Eye (tissue), 1 donor: ENCODE results near the gene RHOBTB3.
"Not testable (repeated sequence)": the region's sequence is repeated elsewhere in the genome, so short reads cannot be mapped to it uniquely, and the experiment has no call there.

Experiments
- DNase-seq: peaks from one replicate; pipeline ENCODE4 v3.0.0-alpha.2; 2015

Gene RHOBTB3

DNA sequence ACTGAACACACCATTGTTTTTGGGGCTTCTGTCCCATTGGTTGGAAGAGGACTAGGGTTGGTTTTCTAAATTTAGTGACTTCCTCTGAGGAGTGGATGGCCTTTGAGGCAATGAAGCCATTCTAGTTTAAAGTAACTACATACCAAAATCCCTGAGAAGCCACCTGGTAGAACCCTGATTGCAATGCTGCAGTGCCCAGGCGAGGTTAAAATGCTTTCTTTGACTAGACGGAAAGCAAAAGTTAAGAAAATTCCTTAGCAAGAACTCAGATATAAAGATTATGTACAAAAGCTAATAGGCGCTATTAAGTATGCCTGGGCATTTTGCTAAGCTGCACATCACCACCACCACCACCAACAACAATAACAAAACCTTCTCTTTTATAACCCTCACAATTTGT lies 70.8 kb downstream of the RHOBTB3 start:
- no peak for DNase-seq

DNA sequence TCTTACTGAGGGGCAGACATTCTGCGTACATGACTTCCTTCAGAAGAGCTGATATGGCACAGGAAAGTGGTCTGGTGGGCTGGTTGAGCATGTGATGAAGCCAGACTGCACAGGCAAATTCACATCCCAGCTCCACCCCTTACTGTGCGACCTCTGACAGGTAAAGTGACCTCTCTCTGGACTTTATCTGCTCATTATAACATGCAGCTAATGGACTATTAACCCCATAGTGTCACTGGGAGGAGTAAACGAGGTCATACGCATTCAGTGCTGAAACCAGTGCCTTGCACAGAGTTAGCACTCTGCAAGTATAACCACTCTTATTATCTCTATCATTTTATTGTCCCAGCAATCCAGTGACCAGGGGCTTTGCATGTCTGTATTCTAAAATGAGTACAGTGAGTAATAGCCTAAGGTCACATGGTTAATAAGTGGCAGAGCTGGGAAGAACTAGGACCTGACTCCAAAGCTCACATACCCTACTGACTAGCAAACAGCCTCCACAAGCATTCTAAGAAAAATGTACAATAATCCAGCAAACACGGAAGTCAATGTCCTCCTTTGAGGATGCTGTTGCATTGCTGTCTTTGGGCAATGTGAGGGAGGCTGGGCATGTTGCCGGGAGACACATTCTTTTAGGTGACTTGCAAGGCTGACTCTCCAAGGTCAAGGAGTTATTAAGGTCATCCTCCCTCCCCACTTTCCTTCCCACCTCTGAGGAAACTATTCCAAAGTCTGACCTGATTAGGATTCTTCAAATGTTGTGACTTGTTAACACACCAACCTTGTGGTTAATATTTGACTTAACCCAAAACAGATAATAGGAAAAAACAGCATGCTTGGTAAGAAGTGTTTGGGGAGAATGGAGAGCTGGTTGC lies 72.4 kb downstream of the RHOBTB3 start:
- DNase-seq: no peak

DNA sequence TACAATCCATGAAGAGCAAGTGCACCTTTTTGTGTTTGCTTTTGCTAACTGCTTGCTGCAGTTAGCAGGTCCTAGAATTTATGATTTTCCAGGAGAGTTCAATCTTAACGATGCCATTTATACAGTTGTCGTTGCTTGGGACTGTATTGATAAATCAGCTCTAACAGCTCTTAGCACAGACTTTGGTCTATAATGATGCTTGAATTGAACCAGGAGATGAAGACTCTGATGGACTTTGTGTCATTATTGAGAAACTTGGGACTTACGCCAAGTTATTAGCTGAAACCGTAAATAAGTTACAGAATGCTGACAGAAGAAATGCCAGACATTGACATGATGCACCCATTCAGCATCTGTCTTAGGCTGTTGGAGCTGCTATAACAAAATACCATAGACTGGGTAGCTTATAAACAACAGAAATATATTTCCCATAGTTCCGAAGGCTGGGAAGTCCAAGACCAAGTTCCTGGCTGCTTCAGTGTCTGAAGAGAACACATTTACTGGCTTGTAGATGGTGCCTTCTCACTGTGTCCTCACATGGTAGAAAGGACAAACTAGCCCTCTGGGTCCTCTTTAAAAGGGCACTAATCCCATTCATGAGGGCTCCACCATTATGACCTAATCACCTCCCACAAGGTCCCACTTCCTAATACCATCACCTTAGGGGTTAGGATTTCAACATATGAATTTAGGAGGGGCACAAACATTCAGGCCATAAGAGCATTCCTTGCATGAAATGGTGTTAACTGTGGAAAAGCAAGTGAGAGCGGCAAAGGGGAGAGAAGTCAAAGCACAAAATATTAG lies 73.8 kb downstream of the RHOBTB3 start:
- no peak for DNase-seq

DNA sequence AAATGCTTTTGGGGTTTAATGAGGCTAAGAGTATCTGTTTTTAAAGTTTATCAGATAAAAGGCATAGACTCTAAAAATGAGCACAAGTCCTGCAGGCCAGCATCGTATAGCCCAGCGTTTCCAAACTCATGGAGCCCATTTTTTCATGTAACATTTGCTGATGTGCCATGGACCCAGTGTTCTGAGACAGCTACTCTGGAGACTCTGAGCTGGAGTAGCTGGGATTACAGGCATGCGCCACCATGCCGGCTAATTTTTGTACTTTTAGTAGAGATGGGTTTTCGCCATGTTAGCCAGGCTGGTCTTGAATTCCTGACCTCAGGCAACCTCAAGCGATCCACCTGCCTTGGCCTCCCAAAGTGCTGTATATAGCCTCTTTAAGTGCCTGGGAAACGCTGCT lies 75.6 kb downstream of the RHOBTB3 start:
- DNase-seq: no peak

DNA sequence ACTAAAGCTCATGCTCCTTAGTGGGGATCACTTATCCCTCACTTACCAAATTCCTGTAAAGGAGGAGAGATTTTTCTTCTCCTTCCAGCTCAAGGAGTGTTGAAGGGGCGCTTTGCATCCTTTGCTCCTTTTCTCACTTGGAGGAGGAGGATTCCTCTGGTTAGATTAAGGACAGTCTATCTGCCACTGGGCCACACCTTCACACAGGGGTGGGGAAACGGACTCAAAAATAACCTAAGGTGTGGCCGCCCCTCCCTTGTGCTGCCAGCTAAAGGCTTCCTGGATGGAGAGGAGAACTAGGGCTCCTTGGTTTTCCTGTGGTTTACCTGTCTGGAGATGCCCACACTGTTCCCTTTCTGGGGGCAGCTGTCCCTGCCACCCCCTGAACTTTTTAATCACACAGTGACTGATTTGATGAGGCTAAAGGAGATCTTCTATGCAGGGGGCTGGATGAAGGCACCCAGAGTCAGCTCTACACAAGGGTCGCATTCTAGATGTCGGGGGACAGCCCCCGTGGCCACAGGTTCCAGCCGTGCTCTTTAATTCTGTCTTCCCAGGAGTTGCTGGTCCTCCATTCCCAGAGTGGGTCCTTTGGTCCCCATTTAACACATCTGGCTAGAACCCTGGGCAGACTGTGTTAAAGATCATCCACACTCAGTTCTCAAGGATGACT lies 77.0 kb downstream of the RHOBTB3 start:
- DNase-seq: no peak

DNA sequence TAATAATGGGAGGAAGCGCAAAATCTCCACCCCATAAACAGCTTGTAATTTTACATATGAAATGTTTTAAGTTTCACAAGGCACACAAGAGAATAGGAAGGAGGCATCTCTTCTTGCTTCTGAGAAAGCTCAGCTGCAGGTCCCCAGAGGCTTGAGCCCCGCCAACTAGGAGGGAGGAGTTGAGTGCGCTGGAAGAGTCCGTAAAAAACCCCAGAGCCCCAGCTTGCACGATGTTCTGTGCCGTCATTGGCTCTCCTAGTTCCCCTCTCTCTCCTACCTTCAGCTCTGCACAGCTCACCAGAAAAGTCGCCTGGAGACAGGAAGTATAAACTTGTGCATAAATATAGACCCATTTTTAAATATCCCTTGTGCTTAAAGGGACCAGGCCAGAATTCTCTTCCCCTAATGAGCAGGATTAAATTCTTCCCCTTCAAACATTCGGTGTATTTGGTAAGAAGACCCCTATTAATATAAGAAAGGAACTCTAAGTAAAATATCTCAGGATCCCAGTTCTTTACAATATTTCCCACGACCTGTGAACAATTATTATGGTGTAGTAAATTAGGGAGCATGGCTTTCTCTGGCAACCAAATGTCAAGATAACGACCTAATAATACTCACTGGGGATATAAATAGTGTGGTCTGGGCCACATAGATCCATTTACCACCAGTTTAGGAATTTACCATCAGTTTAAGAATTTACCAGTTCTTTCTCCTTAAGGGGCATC lies 77.7 kb downstream of the RHOBTB3 start:
- peak; percentile 23 for DNase-seq

DNA sequence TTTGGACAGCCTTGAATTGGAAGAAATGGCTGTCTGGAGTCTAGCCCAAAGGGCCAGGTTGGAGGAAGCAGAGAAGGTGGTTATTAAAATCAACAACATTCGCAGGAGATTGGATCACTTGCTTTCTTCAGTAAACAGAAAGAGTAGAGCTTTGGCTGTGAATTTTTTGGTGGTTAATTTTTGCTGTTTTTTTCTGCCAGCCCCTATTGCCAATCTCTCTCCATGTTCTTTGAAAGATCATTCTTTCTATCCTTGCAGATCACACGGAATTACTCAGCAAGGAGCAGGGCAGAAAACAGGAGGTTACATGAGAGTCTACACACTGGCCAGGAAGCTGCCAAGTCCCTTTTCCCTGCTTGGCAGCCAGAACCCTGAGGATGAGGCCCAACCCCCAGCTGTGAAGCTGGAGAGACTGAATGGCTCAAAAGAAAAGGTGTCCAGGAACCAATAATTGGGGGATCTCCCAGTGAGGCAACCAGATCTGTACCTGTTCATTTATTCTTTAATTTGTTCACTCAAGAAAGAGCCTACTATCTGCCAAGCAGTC lies 78.4 kb downstream of the RHOBTB3 start:
- DNase-seq: no peak

DNA sequence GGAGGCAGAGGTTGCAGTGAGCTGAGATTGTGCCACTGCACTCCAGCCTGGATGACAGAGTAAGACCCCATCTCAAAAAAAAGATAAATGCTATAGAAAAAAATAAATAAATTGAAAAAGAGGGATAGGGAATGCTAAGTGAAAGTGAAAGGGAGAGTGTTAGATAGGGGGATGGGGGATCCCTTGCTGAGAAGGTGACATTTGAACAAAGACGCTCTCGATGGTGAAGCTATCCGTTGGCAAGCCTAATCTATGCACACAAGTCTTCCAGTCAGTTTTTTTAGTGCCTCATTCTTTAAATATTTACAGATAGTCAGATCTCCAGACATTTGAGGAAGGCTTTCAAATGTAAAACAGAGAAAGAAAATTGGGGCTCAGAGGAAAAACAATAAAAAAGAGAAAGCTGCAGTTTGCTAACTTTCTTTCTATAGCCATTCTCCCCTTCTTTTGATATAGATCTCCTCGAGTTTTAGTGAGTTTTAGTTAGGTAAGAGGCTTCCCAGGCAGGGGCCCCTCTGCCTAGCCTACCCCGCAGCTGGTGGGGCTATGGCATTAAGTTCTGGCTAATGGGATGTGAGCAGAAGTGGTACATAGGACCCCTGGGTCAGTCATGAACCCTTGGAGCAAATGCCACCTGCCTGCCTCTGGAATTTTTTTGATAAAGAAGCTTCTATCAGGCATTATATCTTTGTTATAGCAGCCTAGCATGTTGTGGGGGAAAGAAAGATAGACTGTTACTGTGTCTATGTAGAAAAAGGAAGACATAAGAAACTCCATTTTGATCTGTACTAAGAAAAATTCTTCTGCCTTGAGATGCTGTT lies 79.4 kb downstream of the RHOBTB3 start:
- DNase-seq: peak; percentile 14

DNA sequence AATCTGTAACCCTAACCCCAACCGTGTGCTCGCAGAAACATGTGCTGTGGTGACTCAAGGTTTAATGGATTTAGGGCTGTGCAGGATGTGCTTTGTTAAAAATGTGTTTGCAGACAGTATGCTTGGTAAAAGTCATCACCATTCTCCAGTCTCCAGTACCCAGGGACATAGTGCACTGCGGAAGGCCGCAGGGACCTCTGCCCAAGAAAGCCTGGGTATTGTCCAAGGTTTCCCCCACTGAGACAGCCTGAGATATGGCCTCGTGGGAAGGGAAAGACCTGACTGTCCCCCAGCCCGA lies 79.9 kb downstream of the RHOBTB3 start:
- not testable (repeated sequence) for DNase-seq

DNA sequence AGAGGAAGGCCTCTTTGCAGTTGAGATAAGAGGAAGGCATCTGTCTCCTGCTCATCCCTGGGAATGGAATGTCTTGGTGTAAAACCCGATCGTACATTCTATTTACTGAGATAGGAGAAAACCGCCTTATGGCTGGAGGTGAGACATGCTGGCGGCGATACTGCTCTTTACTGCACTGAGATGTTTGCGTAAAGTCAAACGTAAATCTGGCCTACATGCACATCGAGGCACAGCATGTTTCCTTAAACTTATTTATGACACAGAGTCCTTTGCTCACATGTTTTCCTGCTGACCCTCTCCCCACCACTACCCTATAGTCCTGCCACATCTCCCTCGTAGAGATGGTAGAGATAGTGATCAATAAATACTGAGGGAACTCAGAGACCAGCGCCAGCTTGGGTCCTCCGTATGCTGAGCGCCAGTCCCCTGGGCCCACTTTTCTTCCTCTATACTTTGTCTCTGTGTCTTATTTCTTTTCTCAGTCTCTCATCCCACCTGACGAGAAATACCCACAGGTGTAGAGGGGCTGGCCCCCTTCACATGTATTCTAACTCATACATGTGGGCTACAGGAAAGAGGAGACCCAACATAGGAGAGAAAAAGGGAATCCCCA lies 80.4 kb downstream of the RHOBTB3 start:
- DNase-seq: not testable (repeated sequence)

DNA sequence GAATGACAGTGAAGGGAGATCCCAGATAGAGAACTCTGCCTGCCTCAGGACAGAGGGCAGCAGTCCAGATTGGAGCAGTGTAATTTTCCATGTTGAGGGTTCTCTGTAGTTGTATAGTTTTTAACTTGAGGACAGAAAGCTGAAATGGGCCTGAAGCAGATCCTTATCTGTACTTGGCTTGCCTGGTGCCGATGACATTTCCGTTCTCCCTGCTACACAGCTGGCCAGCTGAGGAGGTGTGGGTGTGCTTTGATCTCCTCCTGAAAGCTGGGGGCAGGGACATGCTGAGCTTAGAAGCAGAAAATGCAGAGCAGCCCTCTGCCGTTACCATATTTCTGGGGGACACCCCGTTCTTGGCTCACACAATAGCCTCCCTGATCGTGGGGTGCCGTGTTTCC lies 80.9 kb downstream of the RHOBTB3 start:
- no peak for DNase-seq

DNA sequence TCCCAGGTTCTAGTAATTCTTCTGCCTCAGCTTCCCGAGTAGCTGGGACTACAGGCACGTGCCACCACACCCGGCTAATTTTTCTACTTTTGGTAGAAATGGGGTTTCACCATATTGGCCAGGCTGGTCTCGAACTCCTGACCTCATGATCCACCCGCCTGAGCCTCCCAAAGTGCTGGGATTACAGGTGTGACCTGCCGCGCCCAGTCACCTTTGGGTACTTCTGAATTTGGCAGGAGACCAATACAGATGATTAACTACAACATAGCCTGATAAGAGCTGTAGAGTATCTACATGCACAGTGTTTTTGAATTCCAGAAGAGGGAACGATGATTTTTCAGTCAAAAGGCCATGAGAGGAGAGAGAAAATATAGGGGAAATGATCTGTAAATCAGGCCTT lies 81.9 kb downstream of the RHOBTB3 start:
- DNase-seq: not testable (repeated sequence)

DNA sequence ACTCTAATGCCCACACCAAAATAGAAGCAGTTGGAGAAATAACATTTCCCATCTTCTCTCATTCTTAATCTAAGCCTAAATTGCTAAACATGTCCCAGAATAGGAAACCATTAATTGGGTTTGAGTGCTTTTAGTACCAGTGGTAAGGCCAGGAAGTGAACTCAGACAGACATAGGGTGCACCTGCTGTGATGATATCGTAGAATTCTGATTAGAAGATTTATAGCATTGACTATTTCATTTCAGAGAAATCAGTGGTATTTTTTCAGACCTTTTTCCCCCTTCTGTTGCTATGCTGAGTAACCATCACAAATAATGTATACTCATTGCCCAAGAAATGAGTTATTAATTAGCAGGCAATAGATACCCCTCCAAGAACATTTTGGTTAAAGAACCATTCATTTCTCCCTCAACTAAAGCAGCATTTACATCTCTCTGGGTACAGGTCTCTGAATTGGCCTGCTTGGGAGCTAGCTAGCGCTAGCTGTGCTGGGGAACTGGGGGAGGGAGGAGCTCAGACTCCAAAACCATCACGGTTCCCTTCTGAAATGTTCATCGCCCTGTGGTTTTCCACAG lies 84.1 kb downstream of the RHOBTB3 start:
- DNase-seq: no peak

DNA sequence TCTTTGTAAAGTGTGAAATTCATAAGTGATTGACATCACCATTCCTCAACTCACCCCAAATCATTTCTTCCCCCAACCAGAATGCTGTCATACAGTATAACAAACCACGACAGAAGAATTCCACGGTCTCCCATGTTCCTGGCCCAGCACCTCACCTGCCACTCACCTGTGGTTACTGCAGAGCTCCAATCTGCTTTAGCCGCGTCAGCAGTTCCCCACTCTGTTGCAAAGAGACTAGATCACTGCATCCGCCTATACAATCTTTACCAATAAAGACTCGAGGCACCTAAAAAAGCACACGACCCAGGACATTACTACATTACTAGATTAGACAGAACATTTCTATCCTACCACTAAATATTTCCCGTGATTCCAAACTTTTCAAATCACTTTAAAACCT lies 85.2 kb downstream of the RHOBTB3 start:
- no peak for DNase-seq

DNA sequence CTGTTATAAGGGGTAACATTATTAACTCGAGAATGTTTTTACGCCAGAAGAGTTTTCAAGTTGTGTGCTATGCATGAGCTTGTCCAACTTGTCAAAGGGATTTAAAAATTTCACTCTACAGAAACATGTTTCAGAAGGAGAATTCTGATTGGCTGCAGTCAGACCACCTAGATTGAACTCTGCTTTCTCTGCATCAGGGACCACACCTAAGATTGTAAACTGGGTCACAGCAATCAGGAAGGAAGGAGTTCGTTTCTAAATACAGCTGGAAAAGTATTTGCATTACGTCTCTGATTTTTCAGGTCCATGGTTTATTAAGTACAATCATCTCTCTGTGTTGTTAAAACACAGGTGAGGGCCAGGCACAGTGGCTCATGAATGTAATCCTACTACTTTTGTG lies 85.6 kb downstream of the RHOBTB3 start:
- DNase-seq: no peak

DNA sequence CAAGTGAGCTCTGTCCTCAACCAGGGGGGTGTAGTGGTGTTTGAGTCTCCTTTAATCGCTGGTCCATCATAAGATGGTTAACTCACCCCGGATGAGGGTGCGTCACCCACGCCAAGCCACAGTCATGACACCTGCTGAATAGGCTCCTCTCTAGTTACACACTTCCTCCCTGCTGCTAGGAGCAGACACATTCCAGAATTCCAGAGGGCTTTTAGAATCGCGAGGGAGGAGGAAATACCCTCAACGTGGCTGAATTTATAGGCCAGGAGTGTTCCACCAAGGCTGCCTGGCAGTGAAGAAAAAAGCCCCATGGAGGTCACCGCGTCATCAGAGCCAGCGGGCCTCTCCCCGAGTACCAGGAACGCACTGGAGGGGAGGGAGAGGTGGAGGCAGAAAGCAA lies 86.3 kb downstream of the RHOBTB3 start:
- peak; percentile 28 for DNase-seq

DNA sequence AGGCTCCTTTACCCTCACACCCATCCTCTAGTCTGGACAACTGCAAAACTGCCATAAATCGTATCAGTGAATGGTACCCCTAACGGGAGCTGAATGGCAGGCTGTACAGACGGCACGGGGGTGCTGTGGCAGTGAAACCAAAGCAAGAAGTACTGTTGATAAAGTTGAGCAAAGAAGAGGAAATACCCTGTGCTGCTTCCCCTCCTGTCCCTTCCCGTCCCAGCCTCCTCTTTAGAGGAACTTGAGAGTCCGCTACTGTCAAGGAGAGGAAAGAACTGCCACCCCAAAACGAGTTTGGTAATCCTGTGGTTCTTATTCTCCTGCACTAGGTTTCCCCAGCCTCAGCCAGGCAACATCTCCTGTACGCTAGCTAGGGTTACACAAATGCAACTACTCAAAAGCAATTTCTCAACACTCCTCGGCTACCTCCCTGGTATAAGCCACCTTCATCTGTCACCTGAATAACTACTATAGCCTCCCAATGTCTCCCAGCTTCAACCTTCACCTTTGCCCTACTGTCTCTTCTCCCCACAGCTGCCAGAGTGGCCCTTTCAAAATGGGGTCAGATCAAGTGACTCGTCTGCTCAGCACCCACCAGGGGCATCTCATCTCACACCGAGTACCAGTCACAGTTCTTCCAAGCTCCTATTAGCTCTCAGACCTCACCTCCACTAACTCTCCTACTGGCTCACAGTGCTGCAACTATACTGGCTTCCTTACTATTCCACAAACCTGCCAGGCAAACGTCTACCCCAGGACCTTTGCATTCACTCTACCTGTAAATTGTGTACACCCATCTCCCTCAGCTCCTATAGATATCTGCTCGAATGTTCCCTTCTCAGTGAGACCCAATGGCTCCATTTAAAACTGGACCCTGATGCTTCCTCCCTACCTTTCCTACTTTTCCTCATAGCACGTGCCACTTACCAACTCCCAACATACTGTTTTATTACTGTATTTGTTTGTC lies 87.3 kb downstream of the RHOBTB3 start:
- no peak for DNase-seq

DNA sequence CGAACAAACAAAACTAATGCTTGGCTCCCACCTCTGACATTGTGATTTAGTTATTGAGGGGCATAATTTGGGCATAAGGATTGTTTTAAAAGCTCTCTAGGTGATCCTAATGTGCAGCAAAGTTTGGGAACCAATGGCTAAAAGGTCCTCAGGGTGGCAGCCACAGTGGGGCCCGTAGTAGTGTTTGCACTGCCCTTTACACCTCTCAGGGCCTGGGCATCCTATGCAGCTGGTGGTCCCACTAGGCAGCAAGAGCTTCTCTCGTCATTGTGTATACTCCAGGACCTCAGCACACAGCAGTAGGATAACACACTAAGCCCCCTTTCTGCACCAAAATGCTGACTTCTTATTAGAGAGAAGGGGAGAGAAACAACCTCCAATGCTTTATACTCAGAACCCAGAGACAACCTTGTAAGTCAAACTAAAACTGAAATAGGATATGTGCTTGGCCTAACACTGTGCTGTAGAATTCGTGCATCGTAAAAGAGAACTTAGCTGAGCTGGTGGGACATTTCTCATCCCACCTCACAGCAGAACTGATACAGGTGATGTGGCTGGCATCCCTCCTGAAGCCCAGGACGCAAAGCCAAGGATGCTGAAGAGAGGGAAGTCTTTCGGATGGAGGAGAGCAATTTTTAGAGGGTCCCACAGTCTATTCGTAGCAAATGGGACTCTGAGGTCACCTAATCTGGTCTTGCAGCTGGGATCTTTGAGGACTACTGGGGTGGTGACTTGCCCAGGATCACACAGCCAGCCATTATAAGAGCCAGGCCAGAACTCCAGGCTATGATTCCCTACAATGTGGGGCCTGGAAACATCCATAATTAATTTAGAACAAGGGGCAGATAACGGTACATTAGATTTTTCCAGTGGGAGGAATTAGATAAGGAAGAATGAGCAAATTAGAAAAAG lies 90.2 kb downstream of the RHOBTB3 start:
- DNase-seq: no peak
